Measurements from ENCODE around the gene GALNS. TPM values are rescaled to one million over a fixed set of nuclear protein-coding genes. Genes with fewer than 3 reads are reported as not detected.

GALNS gene
- polyA plus RNA-seq, 1 donor from 2014 or later: 19.4 TPM

GRCh38 chr16:88835818-88836217 lies 20.9 kb downstream of the GALNS start:
- no peak overlapping the region for H2AFZ ChIP-seq (ENCODE audit: low read depth, low read length)
- H3K36me3 ChIP-seq (ENCODE audit: insufficient read depth, low read length): no peaks in the 10 kb centered on the region
- no peaks in the 10 kb centered on the region for H3K27me3 ChIP-seq (ENCODE audit: insufficient read depth, low read depth, low read length)
- no peaks in the 10 kb centered on the region for H3K9me3 ChIP-seq (ENCODE audit: low read length)
- H3K27ac ChIP-seq (ENCODE audit: low read length): no peak overlapping the region
- no peaks in the 10 kb centered on the region for H3K9me2 ChIP-seq (ENCODE audit: insufficient read depth, low read length)
- H3K4me3 ChIP-seq (ENCODE audit: low read length): no peak overlapping the region
- H3K9ac ChIP-seq (ENCODE audit: low read length): no peak overlapping the region
- H4K20me1 ChIP-seq (ENCODE audit: insufficient read depth): no peaks in the 10 kb centered on the region
- no peak overlapping the region for H3K4me2 ChIP-seq (ENCODE audit: low read length)
- no peaks in the 10 kb centered on the region for H3K79me2 ChIP-seq (replicated peaks; ENCODE audit: insufficient read depth, low read length)
- TF ChIP-seq SMC3 (conservative IDR thresholded peaks at IDR 0.05; ENCODE audit: poor library complexity): no peak
- no peak for TF ChIP-seq MXI1 (conservative IDR thresholded peaks at IDR 0.05; ENCODE audit: poor library complexity, severe bottlenecking)
- no peak for TF ChIP-seq EP300 (conservative IDR thresholded peaks at IDR 0.05; ENCODE audit: poor library complexity, severe bottlenecking)
- TF ChIP-seq RAD21 (conservative IDR thresholded peaks at IDR 0.05): no peak
- TF ChIP-seq CTCF (IDR thresholded peaks at IDR 0.05; ENCODE audit: poor library complexity, severe bottlenecking): no peak
- TF ChIP-seq POLR2AphosphoS5 (IDR thresholded peaks at IDR 0.05): no peak
- no peak for TF ChIP-seq TAF1 (IDR thresholded peaks at IDR 0.05; ENCODE audit: low read depth)
- no peak for TF ChIP-seq EZH2 (IDR thresholded peaks at IDR 0.05; ENCODE audit: borderline replicate concordance, insufficient read depth, low read length, poor library complexity, severe bottlenecking)
- TF ChIP-seq REST (IDR thresholded peaks at IDR 0.05; ENCODE audit: borderline replicate concordance): no peak
- H3F3A ChIP-seq (ENCODE audit: insufficient read depth, low read length, poor library complexity, severe bottlenecking): no peaks in the 10 kb centered on the region

- Histone ChIP-seq H3K9me2 (ENCODE audit: insufficient read depth, low read length) (no peaks in the 10 kb centered on the region), H3F3A (ENCODE audit: insufficient read depth, low read length, poor library complexity, severe bottlenecking) (no peaks in the 10 kb centered on the region), H4K20me1 (ENCODE audit: insufficient read depth) (no peaks in the 10 kb centered on the region), H2AFZ (ENCODE audit: low read depth, low read length) (no peak overlapping the region), H3K9ac (ENCODE audit: low read length) (no peak overlapping the region), H3K4me2 (ENCODE audit: low read length) (no peak overlapping the region), H3K27me3 (ENCODE audit: insufficient read depth, low read depth, low read length) (no peaks in the 10 kb centered on the region), H3K79me2 (replicated peaks; ENCODE audit: insufficient read depth, low read length) (no peaks in the 10 kb centered on the region), H3K36me3 (ENCODE audit: insufficient read depth, low read length) (no peaks in the 10 kb centered on the region), H3K4me3 (ENCODE audit: low read length) (no peak overlapping the region), H3K9me3 (ENCODE audit: low read length) (no peaks in the 10 kb centered on the region), H3K27ac (ENCODE audit: low read length) (no peak overlapping the region)
- no peak for TF ChIP-seq POLR2AphosphoS5 (IDR thresholded peaks at IDR 0.05)
- no peak for TF ChIP-seq TAF1 (IDR thresholded peaks at IDR 0.05; ENCODE audit: low read depth)
- TF ChIP-seq REST (IDR thresholded peaks at IDR 0.05; ENCODE audit: borderline replicate concordance): no peak
- no peak for TF ChIP-seq CTCF (IDR thresholded peaks at IDR 0.05; ENCODE audit: poor library complexity, severe bottlenecking)
- no peak for TF ChIP-seq RAD21 (conservative IDR thresholded peaks at IDR 0.05)
- TF ChIP-seq MXI1 (conservative IDR thresholded peaks at IDR 0.05; ENCODE audit: poor library complexity, severe bottlenecking): no peak
- no peak for TF ChIP-seq SMC3 (conservative IDR thresholded peaks at IDR 0.05; ENCODE audit: poor library complexity)
- no peak for TF ChIP-seq EP300 (conservative IDR thresholded peaks at IDR 0.05; ENCODE audit: poor library complexity, severe bottlenecking)
- TF ChIP-seq EZH2 (IDR thresholded peaks at IDR 0.05; ENCODE audit: borderline replicate concordance, insufficient read depth, low read length, poor library complexity, severe bottlenecking): no peak
Observed at GRCh38 chr16:88835383-88835782, 21.4 kb downstream of the GALNS start.
